PC-9 (cell line): ENCODE results near the gene YIPF2. TPM values are rescaled to one million over a fixed set of nuclear protein-coding genes. Genes with fewer than 3 reads are reported as not detected.

Source experiments
- BruUV-seq: library from RNA; stranded (reverse); fragments of 400-500 nt; replicated peaks from 2 replicates; lab custom pipeline; 2021; lab: Mats Ljungman, UMichigan
- CTCF ChIA-PET: fragments of 300-600 bp; sonication (Branson Sonifier 250); formaldehyde crosslinking; loops from one replicate; lab custom pipeline; 2022; ENCODE audit warnings: antibody characterized with exemption; lab: Charles Lee
- POLR2A ChIA-PET: fragments of 300-600 bp; sonication (Branson Sonifier 250); formaldehyde crosslinking; loops from one replicate; lab custom pipeline; 2022; ENCODE audit warnings: antibody characterized with exemption; ENCODE audit not compliant: unreplicated experiment; lab: Charles Lee
- DNase-seq, 2 experiments: peaks; one replicate each; pipeline versions ENCODE4 v3.0.0 to v3.0.0-alpha.2; 2015 to 2022; ENCODE audit warnings: mixed read lengths in 1 of 2
- H2AFZ ChIP-seq: fragments of 200-600 bp; sonication (generic); 2 replicates; pipeline ENCODE4 v1.8.1; 2017; ENCODE audit warnings: antibody characterized with exemption
- H3F3A ChIP-seq: fragments of 200-600 bp; sonication (generic); 2 replicates; pipeline ENCODE4 v1.8.1; 2017; ENCODE audit warnings: antibody characterized with exemption, mild to moderate bottlenecking, low read depth; ENCODE audit not compliant: insufficient read depth
- H3K27ac ChIP-seq: fragments of 200-600 bp; sonication (generic); 2 replicates; pipeline ENCODE4 v1.6.1; 2016; ENCODE audit warnings: mixed run types
- H3K27me3 ChIP-seq: fragments of 200-600 bp; sonication (generic); 2 replicates; pipeline ENCODE4 v1.6.1; 2016; ENCODE audit warnings: low read depth, mixed run types; ENCODE audit not compliant: insufficient read depth
- H3K36me3 ChIP-seq: fragments of 200-600 bp; sonication (generic); 2 replicates; pipeline ENCODE4 v1.6.1; 2016; ENCODE audit warnings: low read depth, mixed run types
- H3K4me1 ChIP-seq: fragments of 200-600 bp; sonication (generic); replicated peaks from 2 replicates; pipeline ENCODE4 v1.6.1; 2016; ENCODE audit warnings: mixed run types; ENCODE audit not compliant: insufficient read depth
- H3K4me2 ChIP-seq: fragments of 200-600 bp; sonication (generic); 2 replicates; pipeline ENCODE4 v1.6.1; 2017; ENCODE audit warnings: mixed run types
- H3K4me3 ChIP-seq: fragments of 200-600 bp; sonication (generic); 2 replicates; pipeline ENCODE4 v1.6.1; 2016; ENCODE audit warnings: mixed run types
- H3K79me2 ChIP-seq: fragments of 200-600 bp; sonication (generic); 2 replicates; pipeline ENCODE4 v1.6.1; 2017; ENCODE audit warnings: low read depth, mixed run types
- H3K9me2 ChIP-seq: fragments of 200-600 bp; sonication (generic); 2 replicates; pipeline ENCODE4 v1.8.1; 2017; ENCODE audit warnings: mild to moderate bottlenecking; ENCODE audit not compliant: insufficient read depth
- H3K9me3 ChIP-seq: fragments of 200-600 bp; sonication (generic); 2 replicates; pipeline ENCODE4 v1.8.1; 2016; ENCODE audit warnings: low read depth; ENCODE audit not compliant: insufficient read depth
- H4K20me1 ChIP-seq: fragments of 200-600 bp; sonication (generic); 2 replicates; pipeline ENCODE4 v1.8.1; 2017; ENCODE audit not compliant: insufficient read depth
- CTCF ChIP-seq: fragments of 200-600 bp; sonication (generic); conservative IDR thresholded peaks from 2 replicates; pipeline ENCODE4 v1.6.1; 2017; ENCODE audit warnings: mixed run types, antibody characterized with exemption, mild to moderate bottlenecking, moderate library complexity
- EZH2 ChIP-seq: fragments of 200-600 bp; sonication (generic); IDR thresholded peaks from 2 replicates; pipeline ENCODE4 v1.8.0; 2017; ENCODE audit warnings: antibody characterized with exemption, low read depth
- intact Hi-C: fragments of 100-400 bp; cut with micrococcal nuclease; formaldehyde crosslinking; loops from one replicate; pipeline ENCODE4 v1.10.0; 2022; ENCODE audit not compliant: unreplicated experiment
- total RNA-seq: library from RNA; stranded (reverse); gene quantifications from 2 replicates; pipeline ENCODE4 v1.2.3, GENCODE V29; 2021

YIPF2 gene
- total RNA-seq, 1 experiment from 2014 or later: 60.2 TPM

- Histone ChIP-seq H3K4me3 (no peak overlapping the region), H3K4me1 (peaks cover 21% of the 10 kb centered on the region), H2AFZ (no peak overlapping the region), H3K79me2 (peaks cover 99% of the 10 kb centered on the region), H4K20me1 (peaks cover 84% of the 10 kb centered on the region), H3F3A (peaks cover 5% of the 10 kb centered on the region), H3K9me3 (no peaks in the 10 kb centered on the region), H3K4me2 (no peak overlapping the region), H3K27me3 (no peaks in the 10 kb centered on the region), H3K36me3 (no peaks in the 10 kb centered on the region), H3K9me2 (no peaks in the 10 kb centered on the region), H3K27ac (no peak overlapping the region)
- no peak for DNase-seq
- ChIA-PET POLR2A (no interaction called here), CTCF (no interaction called here)
- intact Hi-C loops: no loop called here
- BruUV-seq: no TSS peak
- TF ChIP-seq EZH2 (no peak), CTCF (no peak)
Observed at GRCh38 chr19:10966809-10967208, 38.4 kb upstream of the YIPF2 start.

DNA sequence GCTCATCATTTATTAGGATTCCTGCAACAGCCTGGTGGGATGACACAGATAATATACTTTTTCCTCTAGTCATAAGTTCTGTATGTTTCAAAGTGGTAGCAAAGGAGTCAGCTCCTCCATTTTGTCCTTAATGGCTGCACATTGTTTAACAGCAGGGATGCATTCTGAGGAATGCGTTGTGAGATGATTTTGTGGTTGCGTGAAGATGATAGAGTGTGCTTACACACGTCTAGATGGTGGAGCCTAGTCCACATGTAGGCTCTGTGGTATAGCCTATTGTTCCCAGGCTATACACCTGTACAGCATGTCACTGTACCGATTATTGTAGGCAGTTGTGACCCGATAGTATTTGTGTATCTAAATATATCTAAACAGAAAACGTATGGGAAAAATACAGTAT is 37.0 kb upstream of the YIPF2 start:
- TF ChIP-seq EZH2: no peak
- Histone ChIP-seq H3K4me2 (no peak overlapping the region), H3F3A (peaks cover 5% of the 10 kb centered on the region), H3K9me3 (no peaks in the 10 kb centered on the region), H4K20me1 (peaks cover 69% of the 10 kb centered on the region), H3K36me3 (no peaks in the 10 kb centered on the region), H3K4me3 (no peak overlapping the region), H3K27ac (no peak overlapping the region), H2AFZ (no peak overlapping the region), H3K27me3 (no peaks in the 10 kb centered on the region), H3K9me2 (no peaks in the 10 kb centered on the region), H3K4me1 (peaks cover 21% of the 10 kb centered on the region), H3K79me2 (peaks cover 91% of the 10 kb centered on the region)
- no TSS peak for BruUV-seq
- ChIA-PET CTCF (no interaction called here), POLR2A (no interaction called here)
- intact Hi-C loops: no loop called here
- DNase-seq: no peak

- no peak overlapping the region for H3K27ac ChIP-seq
- H3K4me2 ChIP-seq: no peak overlapping the region
- CTCF ChIA-PET: interaction anchor here (0.5 kb wide), 1 partner anchor 595 kb away, joined by 4 read pairs; no protein-coding TSS in a partner anchor
- POLR2A ChIA-PET: no interaction called here
- BruUV-seq: no TSS peak
- peaks cover 64% of the 10 kb centered on the region for H4K20me1 ChIP-seq
- H3F3A ChIP-seq: peaks cover 5% of the 10 kb centered on the region
- peaks cover 91% of the 10 kb centered on the region for H3K79me2 ChIP-seq
- H3K27me3 ChIP-seq: no peaks in the 10 kb centered on the region
- TF ChIP-seq EZH2 (no peak), CTCF (no peak)
- no peak for DNase-seq
- H3K36me3 ChIP-seq: no peaks in the 10 kb centered on the region
- peaks cover 21% of the 10 kb centered on the region for H3K4me1 ChIP-seq
- no peak overlapping the region for H2AFZ ChIP-seq
- no peaks in the 10 kb centered on the region for H3K9me3 ChIP-seq
- H3K9me2 ChIP-seq: no peaks in the 10 kb centered on the region
- no peak overlapping the region for H3K4me3 ChIP-seq
- intact Hi-C loops: loop anchor here (5.0 kb wide), 1 partner anchor 122 kb away; the partner anchor contains the start of gene LDLR
Observed at GRCh38 chr19:10964903-10965302, 36.5 kb upstream of the YIPF2 start.

GRCh38 chr19:10963865-10964264 is 35.4 kb upstream of the YIPF2 start:
- ChIA-PET POLR2A (interaction anchor here (0.6 kb wide), 1 partner anchor 13 kb away, joined by 9 read pairs; no protein-coding TSS in a partner anchor), CTCF (interaction anchor here (0.6 to 0.7 kb wide), 3 partner anchors 19 to 310 kb away, joined by 3 to 7 read pairs (median 3); no protein-coding TSS in a partner anchor)
- Histone ChIP-seq H4K20me1 (peaks cover 57% of the 10 kb centered on the region), H3K4me2 (no peak overlapping the region), H3K36me3 (no peaks in the 10 kb centered on the region), H3K27me3 (no peaks in the 10 kb centered on the region), H3K9me3 (no peaks in the 10 kb centered on the region), H2AFZ (no peak overlapping the region), H3K79me2 (peaks cover 91% of the 10 kb centered on the region), H3K27ac (no peak overlapping the region), H3F3A (peaks cover 5% of the 10 kb centered on the region), H3K4me3 (no peak overlapping the region), H3K4me1 (peaks cover 29% of the 10 kb centered on the region), H3K9me2 (no peaks in the 10 kb centered on the region)
- no peak for DNase-seq
- TF ChIP-seq CTCF (no peak), EZH2 (no peak)
- intact Hi-C loops: loop anchor here (5.0 kb wide), 1 partner anchor 123 kb away; the partner anchor contains the start of gene LDLR
- BruUV-seq: no TSS peak
